GM21515 (cell line): ENCODE results near the gene NIT2.
"Not testable (repeated sequence)": the region's sequence is repeated elsewhere in the genome, so short reads cannot be mapped to it uniquely, and the experiment has no call there.

Source experiments
- ATAC-seq: cut with Tn5 transposase; IDR thresholded peaks from one replicate; pipeline ENCODE4 v1.9.1; 2021; ENCODE audit not compliant: unreplicated experiment

Gene NIT2

GRCh38 chr3:100336229-100336628, 1.7 kb downstream of the NIT2 start:
- not testable (repeated sequence) for ATAC-seq

GRCh38 chr3:100338911-100339310, 4.4 kb downstream of the NIT2 start:
- no peak for ATAC-seq

- no peak for ATAC-seq
Observed at GRCh38 chr3:100339786-100340185, 5.2 kb downstream of the NIT2 start.

- no peak for ATAC-seq
Observed at GRCh38 chr3:100340527-100340926, 6.0 kb downstream of the NIT2 start.

- ATAC-seq, result no peak
Observed at GRCh38 chr3:100348727-100349126, 14.2 kb downstream of the NIT2 start.

GRCh38 chr3:100351770-100352169, 17.2 kb downstream of the NIT2 start:
- ATAC-seq, result not testable (repeated sequence)

GRCh38 chr3:100352296-100353231, 18.0 kb downstream of the NIT2 start:
- no peak for ATAC-seq

- ATAC-seq, result no peak
Observed at GRCh38 chr3:100354850-100355249, 20.3 kb downstream of the NIT2 start.

GRCh38 chr3:100358413-100358812, 23.9 kb downstream of the NIT2 start:
- ATAC-seq, result no peak

- ATAC-seq, result no peak
Observed at GRCh38 chr3:100359035-100359434, 24.5 kb downstream of the NIT2 start.

GRCh38 chr3:100360757-100361496, 26.4 kb downstream of the NIT2 start:
- no peak for ATAC-seq

- no peak for ATAC-seq
Observed at GRCh38 chr3:100361897-100362296, 27.3 kb downstream of the NIT2 start.

GRCh38 chr3:100364421-100364820, 29.9 kb downstream of the NIT2 start:
- no peak for ATAC-seq

- no peak for ATAC-seq
Observed at GRCh38 chr3:100366424-100366823, 31.9 kb downstream of the NIT2 start.

GRCh38 chr3:100368441-100368840, 33.9 kb downstream of the NIT2 start:
- no peak for ATAC-seq

- no peak for ATAC-seq
Observed at GRCh38 chr3:100370756-100371155, 36.2 kb downstream of the NIT2 start.

- ATAC-seq, result no peak
Observed at GRCh38 chr3:100374521-100374920, 40.0 kb downstream of the NIT2 start.

GRCh38 chr3:100376301-100376700, 41.7 kb downstream of the NIT2 start:
- ATAC-seq, result no peak

- no peak for ATAC-seq
Observed at GRCh38 chr3:100384733-100385525, 50.4 kb downstream of the NIT2 start.

- ATAC-seq, result no peak
Observed at GRCh38 chr3:100386437-100387074, 52.0 kb downstream of the NIT2 start.

GRCh38 chr3:100389025-100389424, 54.5 kb downstream of the NIT2 start:
- ATAC-seq, result no peak
